GM21786 (cell line): ENCODE measurements around the gene CPN2.

ENCODE experiments used
- ATAC-seq: cut with Tn5 transposase; IDR thresholded peaks from one replicate; pipeline ENCODE4 v1.9.1; 2021; ENCODE audit not compliant: unreplicated experiment

Gene CPN2

DNA sequence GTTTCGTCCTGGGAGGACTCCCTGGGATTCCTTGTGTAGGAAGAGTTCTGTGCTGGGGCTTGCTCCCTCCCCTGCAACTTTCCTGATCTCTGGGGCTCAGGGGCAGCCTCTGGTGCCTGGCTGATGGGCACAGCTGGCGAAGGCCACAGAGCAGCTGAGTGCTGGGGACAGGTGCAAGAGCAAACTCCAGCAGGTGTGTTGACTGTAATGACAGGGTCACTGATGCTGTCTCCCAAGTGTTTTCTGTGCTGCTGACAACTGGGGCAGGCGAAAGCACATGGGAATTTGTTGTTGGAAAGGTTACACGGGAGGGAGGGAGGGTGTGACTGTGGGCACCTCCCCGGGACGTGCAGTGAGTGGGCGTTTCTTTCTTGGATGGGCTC lies 21.6 kb downstream of the CPN2 start:
- no peak for ATAC-seq

DNA sequence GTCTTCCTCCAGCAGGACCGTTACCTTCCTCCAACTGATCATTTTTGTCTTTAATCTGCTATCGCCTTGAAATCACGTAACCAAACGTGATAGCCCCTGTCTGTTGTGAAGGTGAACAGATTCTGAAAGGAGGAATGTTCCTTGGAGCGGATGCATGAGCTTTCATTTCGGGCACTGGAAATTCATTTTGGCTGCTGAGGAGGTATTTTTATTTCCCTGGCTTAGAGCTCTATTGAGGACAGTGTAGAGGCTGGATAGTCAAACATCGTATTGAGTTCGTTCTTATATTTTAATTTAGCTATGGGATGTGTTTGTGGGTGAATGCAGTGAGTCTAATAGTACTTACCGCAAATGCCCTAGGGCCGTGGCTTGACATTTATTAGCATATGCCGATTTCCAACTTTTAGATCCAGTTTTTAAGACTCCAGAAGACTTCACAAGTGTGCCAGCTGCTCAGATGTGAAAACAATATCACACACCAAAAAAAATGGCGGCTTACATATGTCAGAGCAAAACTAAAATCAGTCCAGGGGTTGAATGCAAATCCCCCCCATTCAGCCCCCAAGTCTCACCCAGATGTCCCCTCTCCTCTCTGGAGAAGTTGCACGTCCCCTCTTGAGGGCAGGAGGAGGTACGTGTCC lies 22.1 kb downstream of the CPN2 start:
- ATAC-seq: no peak

DNA sequence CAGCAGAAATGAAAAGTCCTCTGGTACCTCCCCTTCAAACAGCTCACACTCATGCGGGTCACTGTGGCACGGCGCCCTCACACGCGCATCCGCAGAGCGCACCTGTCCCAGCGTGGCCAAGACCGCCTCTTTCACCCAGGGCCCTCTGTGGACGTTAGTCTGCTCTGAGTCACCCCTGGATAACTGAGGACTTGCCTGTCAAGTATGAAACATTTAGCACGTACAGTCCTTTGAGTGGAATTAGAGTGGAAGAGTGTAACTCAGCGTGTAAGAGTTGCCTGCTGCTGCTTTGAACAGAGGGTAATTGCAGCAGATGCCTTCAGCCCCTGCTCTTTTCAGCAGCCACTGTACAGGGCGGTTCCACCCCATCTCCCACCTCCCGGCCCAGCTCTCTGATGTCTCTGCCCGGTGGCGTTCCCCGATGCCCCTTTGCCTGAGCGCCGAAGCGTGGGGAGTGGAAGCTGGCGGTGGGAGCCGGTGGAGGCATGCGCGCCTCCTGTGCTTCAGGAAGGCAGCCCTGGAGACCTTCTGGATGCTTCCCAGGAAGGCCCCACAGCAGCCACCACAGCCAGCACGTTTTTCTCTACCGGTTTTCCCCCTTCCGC lies 23.0 kb downstream of the CPN2 start:
- no peak for ATAC-seq

DNA sequence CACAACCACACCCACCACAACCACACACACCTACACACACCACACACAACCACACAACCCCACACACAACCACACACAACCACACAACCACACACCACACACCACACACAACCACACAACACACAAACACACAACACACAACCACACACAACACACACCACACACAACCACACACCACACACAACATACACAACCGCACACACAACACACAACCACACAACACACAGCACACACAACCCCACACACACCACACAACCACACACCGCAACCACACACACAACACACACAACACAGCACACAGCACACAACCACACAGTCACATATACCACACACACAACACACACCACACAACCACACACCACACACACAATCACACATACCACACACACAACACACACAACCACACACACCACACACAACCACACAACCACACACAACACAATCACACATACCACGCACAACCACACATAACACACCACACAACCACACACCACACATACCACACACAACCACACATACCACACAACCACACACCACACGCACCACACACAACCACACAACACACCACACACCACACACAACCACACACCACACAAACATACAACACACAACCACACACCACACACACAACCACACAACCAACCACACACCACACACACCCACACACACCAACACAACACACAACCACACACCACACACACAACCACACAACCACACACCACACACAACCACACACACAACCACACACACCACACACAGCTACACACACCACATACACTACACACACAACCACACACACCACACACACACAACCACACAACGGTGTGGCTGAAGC lies 23.7 kb downstream of the CPN2 start:
- ATAC-seq: no peak

DNA sequence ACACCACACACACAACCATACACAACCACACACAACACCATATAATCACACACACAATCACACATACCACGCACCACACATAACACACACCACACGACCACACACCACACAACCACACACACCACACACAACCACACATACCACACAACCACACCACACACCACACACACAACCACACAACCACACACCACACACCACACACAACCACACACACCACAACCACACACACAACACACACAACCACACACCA lies 24.2 kb downstream of the CPN2 start:
- ATAC-seq: no peak

DNA sequence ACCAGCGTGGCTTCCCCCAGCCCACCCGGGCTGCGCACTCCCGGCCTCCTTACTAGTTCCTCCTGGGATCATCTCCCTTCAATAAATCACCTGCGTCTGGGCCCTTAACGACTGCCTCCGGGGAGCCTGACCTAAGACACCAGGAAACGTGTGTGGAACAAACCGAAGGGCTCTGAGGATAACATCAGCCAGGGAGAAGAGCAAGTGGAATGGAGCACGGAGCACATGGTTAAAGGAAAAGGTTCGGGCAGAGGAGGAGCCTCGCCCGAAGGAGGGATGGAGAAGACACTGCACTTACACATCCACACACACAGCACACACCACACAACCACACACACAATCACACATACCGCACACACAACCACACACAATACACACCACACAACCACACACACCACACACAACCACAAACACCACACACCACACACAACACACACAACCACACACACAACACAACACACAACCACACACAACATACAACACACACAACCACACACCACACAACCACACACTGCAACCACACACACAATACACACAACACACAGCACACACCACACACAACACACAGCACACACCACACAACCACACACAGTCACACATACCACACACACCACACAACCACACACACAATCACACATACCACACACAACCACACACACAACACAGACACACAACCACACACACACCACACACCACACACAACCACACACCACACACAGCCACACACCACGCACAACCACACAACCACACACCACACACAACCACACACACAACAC lies 24.7 kb downstream of the CPN2 start:
- no peak for ATAC-seq

DNA sequence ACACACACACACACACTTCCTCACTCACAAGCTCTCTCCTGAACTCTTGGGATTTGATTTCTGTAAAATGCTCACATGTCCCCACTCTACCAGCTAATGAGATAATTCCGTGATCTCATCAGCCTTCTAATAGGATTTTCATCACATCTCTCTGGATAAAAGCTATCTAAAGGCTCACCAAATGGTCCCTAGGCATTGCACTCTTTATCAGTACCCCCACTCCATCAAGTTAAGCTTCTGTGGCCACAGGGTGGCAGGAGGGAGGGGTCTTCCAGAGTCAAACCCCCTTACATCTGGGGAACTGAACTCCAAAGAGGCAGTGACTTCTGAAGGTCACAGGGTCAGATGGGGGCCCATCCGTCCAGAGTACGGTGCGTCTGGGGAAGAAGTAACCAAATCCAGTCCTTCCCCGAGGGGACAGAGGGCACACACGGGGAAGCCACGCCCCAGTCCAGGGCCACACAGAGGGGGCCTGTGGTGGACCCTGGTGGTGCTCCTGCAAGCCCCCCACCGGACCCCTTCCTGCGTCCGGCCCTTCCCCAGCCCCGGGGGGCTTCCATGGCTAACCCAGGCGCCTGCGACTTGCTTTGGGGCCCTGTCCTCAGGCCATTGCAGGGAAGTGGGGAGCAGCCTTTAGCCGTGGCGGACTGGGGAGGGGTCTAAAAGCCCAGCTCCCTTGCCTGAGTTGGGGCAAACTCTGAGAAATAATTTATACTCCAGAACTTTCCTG lies 25.5 kb downstream of the CPN2 start:
- ATAC-seq: no peak

DNA sequence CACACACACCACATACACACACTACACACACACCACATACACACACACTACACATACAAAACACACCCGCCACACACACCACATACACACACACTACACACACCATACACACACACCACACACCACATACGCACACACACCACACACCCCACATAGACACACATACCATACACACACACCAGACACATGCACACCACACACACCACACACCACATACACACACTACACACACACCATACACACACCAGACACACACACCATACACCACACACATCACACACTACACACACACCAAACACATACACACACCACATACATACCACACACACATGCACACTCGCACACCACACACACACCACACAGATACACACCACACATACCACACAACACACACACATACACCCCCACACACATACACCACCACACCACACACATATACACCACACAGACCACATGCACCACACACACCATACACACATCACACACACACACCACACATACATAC lies 26.3 kb downstream of the CPN2 start:
- ATAC-seq: no peak

DNA sequence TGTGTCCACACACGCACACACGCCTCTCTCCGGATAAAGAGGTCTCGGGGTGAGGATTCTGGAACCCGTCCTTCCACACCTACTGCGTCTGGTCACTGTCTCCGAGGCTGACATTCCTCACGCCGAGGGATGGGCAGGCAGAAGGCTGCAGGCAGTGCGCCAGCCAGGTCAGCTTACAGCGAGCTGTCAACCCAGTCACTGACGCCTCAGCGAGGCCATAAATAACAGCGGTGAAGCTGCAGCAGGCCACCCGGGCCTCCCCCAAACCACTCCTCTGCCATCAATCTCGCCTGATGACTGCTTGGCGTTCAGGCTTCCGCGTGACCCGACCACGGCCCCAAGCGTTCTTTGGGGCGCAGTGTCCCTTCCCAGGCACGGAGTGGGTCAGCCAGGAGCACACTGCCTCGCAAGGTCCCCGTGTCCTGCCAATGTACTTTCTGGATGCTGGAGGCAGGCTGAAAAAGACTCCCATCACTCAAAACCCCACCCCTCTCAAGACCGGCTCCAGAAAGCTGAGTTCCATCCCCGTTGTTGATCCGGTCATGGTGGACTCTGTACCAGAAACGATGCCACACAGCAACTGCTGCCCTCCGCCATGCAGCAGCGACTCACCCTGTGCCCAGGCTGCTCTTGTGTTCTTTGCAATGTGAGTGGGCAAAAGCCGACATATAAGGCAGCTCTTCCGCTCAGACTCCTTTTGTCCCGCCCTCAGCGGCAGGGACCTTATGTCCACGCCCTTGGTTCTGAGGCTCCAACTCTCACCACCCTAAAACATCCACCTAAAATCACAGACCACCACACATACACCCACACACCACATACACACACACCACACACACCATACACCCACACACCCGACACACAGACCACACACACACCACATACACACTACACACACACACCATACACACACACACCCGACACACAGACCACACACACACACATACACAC lies 27.1 kb downstream of the CPN2 start:
- ATAC-seq: peak; percentile 72

DNA sequence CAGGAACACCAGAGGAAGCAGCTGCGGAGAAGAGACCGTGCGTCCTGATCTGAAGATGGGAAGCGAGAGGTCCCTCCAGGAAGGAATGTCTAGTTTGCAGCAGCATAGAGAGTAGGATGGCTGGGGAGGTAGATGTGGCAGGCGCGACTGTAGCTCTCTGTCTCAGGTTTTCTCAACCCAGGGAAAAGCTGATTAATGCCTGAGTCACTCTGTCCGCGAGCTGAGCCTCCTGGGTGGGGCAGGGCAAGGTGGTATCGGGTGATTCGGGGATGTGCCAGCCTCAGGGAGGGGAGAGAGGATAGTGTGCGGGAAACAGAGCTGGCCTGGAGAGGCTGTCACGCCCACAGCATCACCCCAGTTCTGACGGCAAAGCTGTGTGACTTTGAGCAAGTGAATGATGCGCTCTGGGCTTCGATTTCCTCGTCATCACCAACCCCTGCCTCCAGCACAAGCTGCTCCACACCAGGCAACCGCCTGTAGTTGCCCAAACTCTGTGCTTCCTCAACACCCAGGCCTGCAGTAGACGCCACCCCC lies 28.4 kb downstream of the CPN2 start:
- no peak for ATAC-seq

DNA sequence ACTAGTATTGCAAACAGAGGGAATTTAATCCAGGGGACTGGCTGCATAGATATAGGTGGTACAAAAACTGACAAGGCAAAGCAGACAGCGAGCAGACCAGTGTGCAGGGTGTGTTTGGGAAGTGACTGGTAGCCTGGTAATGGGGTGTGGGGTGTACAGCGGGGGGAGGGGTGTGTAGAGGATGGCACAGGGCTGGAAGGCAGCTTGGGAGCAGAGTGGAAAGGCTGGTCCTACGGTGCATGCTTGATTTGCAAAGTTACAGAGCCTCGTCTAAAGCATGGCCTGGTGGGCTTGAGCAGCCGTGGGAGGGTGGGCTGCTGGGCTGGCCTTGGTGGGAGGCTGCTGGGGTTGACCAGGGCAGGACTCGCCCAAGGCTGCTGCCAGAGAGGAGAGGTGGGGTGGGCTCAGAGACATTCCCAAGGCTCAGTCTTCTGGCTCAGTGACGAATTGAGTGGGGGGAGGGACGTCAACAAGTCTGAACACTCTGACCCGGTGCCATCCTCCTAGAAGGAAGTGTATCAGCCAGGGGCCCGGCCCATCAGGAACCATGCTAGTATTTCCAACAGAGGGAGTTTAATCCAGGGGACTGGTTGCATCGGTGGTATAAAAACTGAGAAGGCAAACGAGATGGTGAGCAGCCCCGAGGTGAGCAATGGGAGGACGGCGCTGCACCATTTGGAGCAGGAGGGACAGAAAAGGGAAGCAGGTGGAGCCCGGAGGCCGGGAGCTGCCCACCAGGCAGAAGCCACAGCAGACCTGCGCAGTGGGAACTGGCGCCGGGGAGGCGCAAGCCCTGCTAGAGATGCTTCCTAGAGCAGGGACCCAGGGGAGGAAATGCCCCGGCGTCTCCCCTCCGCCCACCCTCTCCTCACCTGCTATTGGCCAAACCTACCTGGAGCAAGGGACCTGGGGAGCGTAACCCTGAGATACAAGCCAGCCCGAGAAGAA lies 29.2 kb downstream of the CPN2 start:
- no peak for ATAC-seq

DNA sequence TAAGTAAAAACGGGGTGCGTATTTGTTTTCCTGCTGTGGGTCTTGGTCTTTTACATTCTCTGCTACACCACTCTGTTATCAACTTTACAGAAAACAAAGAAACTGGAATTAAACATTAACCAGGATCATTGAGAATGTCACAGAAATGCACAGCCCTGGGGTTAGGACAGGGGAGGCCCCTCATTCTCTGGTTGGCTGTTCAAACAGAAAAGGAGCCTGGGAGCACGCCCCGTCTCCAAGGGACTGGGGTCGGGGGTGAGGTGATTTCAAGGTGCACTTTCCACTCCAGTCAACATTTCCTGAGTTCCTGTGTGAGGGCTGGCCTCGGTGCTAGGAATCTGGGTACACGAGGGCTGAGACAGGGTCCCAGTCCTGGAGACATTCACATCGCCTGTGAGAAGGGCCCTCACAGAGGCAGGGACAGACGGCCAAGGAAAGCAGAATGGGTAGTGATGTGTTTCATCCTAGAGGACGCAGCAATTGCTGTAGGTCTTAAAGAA lies 30.3 kb downstream of the CPN2 start:
- no peak for ATAC-seq

DNA sequence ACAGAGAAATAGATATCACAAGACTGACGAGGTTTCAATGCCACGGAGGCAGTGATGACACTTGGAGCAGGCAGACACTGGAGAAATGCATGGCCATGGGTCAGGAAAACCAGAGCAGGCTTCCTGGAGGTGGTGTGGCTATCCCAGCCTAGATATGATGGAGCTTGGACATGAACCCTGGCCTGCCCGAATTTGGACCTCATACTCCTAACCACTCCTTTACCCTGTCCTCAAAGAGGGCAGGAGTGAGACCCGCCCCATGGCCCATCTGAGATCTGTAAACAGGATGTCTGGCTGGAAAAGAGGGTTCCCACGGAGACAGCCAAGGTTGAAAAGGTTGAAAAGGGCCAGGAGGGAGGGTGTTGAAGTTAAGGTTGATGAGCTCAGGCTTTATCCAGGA lies 31.0 kb downstream of the CPN2 start:
- ATAC-seq: no peak

DNA sequence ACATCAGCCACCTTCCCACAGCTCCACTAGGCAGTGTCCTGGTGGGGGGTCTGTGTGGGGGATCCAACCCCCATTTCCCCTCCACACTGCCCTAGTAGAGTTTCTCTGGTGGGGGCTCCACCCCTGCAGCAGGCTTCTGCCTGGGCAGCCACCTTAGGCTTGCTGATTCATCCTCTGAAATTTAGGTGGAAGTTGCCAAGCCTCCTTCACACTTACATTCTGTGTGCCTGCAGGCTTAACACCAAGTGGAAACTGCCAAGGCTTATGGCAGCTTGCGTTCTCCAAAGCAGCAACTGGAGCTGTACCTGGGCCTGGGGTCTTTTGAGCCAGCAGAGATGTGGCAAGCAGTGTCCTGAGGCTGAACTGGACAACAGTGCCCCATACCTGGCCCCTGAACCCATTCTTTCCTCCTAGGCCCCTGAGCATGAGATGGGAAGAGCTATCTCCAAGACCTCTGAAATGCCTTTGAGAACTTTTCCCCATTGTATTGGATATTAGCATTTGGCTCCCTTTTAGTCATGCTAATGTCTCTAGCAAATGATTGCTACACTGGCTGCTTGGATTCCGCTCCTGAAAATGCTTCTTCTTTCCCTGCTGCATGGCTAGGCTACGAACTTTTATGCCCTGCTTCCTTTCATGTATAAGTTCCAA lies 32.5 kb downstream of the CPN2 start:
- no peak for ATAC-seq

DNA sequence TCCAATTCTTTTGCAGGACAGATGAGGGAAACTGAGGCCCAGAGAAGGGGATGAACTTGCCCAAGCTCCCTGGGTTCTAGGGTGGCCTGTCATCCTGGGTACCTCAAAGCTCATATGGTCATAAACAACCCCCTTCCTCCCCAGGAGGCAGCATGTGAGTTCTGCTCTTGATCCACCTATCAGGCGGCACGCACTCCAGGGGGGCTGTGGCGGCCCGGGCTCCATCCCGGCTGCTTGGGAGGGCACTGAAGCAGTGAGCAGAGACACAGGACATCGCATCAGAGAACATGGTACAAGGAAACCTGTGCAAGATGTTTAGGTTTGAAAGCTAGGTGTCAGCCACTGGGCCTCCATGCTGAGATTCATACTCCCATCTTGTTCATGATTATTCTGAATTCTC lies 34.2 kb downstream of the CPN2 start:
- no peak for ATAC-seq

DNA sequence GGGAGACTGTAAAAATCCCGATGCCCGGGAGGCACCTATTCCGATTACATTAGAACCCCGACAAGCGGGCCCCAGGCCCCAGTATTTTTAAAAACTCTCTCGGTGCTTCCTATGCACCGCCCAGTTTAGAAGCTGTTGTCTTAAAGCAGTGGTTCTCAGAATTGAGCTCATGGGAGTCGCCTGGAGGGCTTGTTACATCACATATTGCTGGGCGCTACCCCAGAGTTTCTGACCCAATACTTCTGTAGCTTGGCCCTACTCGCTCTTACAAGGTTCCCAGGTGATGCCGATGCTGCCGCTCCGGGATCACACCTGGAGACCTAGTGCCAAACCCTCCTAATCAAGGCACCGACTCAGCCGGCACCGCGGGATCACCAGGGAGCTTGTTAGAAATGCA lies 35.2 kb downstream of the CPN2 start:
- ATAC-seq: peak; percentile 20

DNA sequence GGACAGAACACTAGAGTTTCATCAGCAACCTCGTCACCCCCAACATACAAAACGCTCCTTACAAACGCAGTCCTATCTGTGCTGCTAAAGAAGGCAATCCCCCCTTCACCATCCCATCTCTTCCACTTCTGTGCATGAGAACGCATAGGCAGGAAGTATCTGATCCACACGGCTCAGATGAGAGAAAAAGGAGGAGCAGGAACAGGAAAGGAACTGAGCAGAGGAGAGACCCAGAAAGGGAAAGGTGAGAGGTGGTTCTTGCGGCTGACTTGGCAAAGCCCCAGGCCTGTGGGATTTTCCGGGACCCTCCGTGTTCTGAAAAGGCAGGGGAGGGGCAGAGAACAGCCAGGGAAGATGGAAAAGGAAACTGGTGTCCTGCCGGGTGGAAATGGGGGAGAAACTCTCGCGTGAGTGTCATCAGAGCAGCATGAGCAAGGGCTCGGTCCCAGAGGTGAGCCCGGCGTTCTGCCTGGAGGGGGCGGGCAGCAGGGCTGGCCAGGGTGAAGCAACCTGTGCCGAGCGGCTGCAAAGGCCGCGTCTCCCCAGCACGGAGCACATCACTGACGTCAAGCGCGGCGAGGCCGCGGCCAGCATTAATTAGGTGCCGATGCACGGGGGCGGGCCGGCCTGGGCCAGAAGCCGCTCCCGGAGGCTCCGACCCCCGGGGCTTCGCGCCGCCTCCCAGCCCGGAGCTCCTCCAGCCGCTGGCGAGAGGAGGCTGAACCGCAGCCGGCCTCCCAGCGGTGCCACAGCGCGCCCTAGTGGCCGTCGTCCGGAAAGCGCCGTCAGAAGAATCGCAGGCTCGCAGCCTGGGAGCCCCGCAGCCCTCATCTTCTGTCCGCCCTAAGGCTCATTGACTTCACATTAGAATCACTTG lies 35.8 kb downstream of the CPN2 start:
- peak; percentile 85 for ATAC-seq
